HepG2 (cell line): ENCODE data around the gene CAMK2D. TPM values are rescaled to one million over a fixed set of nuclear protein-coding genes. Genes with fewer than 3 reads are reported as not detected.

Experiments used
- GMEB1 ChIP-seq: sonication (generic); formaldehyde crosslinking; IDR thresholded peaks from 2 replicates; pipeline ENCODE4 v1.5.1; 2020; ENCODE audit warnings: missing genetic modification reagents, mild to moderate bottlenecking, borderline replicate concordance
- SMARCE1 ChIP-seq: fragments of 450-650 bp; IDR thresholded peaks from 2 replicates; pipeline ENCODE4 v1.6.1; 2017; ENCODE audit warnings: borderline replicate concordance
- polyA plus RNA-seq, 8 experiments: library from polyadenylated mRNA; depleted of rRNA in 3 of 8; stranded (reverse) in 7 of 8; unstranded in 1 of 8; fragments of >200 nt; fragmentation: Illumina TruSeq in 4 of 8; extraction: Trizol in 4 of 8; gene quantifications; 2 replicates each; pipeline versions ENCODE4 v1.2.1 to v1.2.3, GENCODE V29; 2011 to 2016; ENCODE audit warnings: low read depth in 4 of 8, missing spikeins in 1 of 8, mixed read lengths in 1 of 8; ENCODE audit not compliant: insufficient read depth in 1 of 8
- total RNA-seq, 5 experiments: library from RNA; depleted of rRNA; stranded (reverse); fragments of >200 nt; fragmentation: Illumina TruSeq; extraction: Trizol; gene quantifications; 2 replicates each; pipeline ENCODE4 v1.2.3, GENCODE V29; 2016; ENCODE audit warnings: low read depth in 1 of 5
- TF ChIP-seq, protein P1 (sequence below): sonication (generic); formaldehyde crosslinking; IDR thresholded peaks from 2 replicates; pipeline ENCODE4 v1.4.0; 2020; ENCODE audit warnings: missing genetic modification reagents, borderline replicate concordance
- TF ChIP-seq, protein P2 (sequence below): sonication (generic); formaldehyde crosslinking; IDR thresholded peaks from 2 replicates; pipeline ENCODE4 v1.4.0; 2020; ENCODE audit warnings: missing genetic modification reagents

Gene CAMK2D
- total and polyA plus RNA-seq, 2 of the 13 experiments (the other 11 are each of a cell fraction or from before 2014, with no cell fraction given), result 18.0 to 65.4 TPM

DNA sequence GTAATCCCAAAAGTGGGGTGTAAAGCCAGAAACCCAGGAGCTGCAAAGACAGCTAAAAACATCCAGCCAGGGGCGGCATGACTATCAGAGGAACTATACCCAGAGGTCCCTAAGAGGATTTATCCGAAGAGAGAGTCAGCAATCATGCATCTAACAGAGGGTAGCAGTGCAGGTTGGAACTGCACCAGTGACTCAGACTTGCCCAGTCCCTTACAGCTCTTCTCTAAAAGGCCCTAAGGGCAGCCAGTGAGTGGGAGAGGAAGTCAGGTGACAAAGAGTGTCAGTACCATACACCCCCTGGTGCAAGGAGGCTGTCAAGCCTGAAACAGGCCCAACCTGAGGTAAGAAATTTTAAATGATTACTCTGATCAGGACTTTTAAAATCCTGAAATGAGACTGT lies 88.1 kb downstream of the CAMK2D start (continued):
- TF ChIP-seq, protein P1, sequence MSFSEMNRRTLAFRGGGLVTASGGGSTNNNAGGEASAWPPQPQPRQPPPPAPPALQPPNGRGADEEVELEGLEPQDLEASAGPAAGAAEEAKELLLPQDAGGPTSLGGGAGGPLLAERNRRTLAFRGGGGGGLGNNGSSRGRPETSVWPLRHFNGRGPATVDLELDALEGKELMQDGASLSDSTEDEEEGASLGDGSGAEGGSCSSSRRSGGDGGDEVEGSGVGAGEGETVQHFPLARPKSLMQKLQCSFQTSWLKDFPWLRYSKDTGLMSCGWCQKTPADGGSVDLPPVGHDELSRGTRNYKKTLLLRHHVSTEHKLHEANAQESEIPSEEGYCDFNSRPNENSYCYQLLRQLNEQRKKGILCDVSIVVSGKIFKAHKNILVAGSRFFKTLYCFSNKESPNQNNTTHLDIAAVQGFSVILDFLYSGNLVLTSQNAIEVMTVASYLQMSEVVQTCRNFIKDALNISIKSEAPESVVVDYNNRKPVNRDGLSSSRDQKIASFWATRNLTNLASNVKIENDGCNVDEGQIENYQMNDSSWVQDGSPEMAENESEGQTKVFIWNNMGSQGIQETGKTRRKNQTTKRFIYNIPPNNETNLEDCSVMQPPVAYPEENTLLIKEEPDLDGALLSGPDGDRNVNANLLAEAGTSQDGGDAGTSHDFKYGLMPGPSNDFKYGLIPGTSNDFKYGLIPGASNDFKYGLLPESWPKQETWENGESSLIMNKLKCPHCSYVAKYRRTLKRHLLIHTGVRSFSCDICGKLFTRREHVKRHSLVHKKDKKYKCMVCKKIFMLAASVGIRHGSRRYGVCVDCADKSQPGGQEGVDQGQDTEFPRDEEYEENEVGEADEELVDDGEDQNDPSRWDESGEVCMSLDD (CRISPR knock-in tag), result no peak
- TF ChIP-seq SMARCE1, result no peak
- TF ChIP-seq, protein P2, sequence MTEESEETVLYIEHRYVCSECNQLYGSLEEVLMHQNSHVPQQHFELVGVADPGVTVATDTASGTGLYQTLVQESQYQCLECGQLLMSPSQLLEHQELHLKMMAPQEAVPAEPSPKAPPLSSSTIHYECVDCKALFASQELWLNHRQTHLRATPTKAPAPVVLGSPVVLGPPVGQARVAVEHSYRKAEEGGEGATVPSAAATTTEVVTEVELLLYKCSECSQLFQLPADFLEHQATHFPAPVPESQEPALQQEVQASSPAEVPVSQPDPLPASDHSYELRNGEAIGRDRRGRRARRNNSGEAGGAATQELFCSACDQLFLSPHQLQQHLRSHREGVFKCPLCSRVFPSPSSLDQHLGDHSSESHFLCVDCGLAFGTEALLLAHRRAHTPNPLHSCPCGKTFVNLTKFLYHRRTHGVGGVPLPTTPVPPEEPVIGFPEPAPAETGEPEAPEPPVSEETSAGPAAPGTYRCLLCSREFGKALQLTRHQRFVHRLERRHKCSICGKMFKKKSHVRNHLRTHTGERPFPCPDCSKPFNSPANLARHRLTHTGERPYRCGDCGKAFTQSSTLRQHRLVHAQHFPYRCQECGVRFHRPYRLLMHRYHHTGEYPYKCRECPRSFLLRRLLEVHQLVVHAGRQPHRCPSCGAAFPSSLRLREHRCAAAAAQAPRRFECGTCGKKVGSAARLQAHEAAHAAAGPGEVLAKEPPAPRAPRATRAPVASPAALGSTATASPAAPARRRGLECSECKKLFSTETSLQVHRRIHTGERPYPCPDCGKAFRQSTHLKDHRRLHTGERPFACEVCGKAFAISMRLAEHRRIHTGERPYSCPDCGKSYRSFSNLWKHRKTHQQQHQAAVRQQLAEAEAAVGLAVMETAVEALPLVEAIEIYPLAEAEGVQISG, result no peak
- no peak for TF ChIP-seq GMEB1 (CRISPR knock-in tag)
